DND-41 (cell line): Measurements from ENCODE around the gene SOAT1.
"Not testable (repeated sequence)": the region's sequence is repeated elsewhere in the genome, so short reads cannot be mapped to it uniquely, and the experiment has no call there.

Experiments
- ATAC-seq: fragments of 200-7000 bp; cut with Tn5 transposase; 3 replicates; pipeline ENCODE4 v1.9.1; 2021; ENCODE audit warnings: low read depth; ENCODE audit not compliant: insufficient read depth
- DNase-seq: peaks from one replicate; pipeline ENCODE4 v3.0.0-alpha.2; 2020
- H2AFZ ChIP-seq: 2 replicates; pipeline ENCODE4 v1.6.0; 2012; ENCODE audit warnings: low read depth, low read length
- H3K27ac ChIP-seq: 2 replicates; pipeline ENCODE4 v1.5.1; 2012; ENCODE audit warnings: low read length, inconsistent platforms
- H3K27me3 ChIP-seq: fragments of 200-600 bp; sonication (generic); 2 replicates; pipeline ENCODE4 v1.6.0; 2012; ENCODE audit warnings: low read length, mild to moderate bottlenecking, inconsistent platforms; ENCODE audit not compliant: insufficient read depth, poor library complexity
- H3K36me3 ChIP-seq: 2 replicates; pipeline ENCODE4 v1.5.1; 2012; ENCODE audit warnings: low read length, inconsistent platforms; ENCODE audit not compliant: insufficient read depth
- H3K4me1 ChIP-seq: 2 replicates; pipeline ENCODE4 v1.5.1; 2012; ENCODE audit warnings: mild to moderate bottlenecking, low read length; ENCODE audit not compliant: insufficient read depth
- H3K4me2 ChIP-seq: 2 replicates; pipeline ENCODE4 v1.6.0; 2012; ENCODE audit warnings: mild to moderate bottlenecking, moderate library complexity, low read length, inconsistent platforms; ENCODE audit not compliant: insufficient read depth
- H3K4me3 ChIP-seq, 2 experiments: fragments of 200-600 bp in 1 of 2; shearing (Covaris generic) in 1 of 2; 2 replicates each; pipeline ENCODE4 v1.5.1; 2012 to 2016; ENCODE audit warnings: inconsistent platforms in 2 of 2, low read length in 2 of 2, mild to moderate bottlenecking in 2 of 2, low read depth in 1 of 2, moderate library complexity in 1 of 2
- H3K79me2 ChIP-seq: 2 replicates; pipeline ENCODE4 v1.6.0; 2012; ENCODE audit warnings: low read length, inconsistent platforms; ENCODE audit not compliant: insufficient read depth
- H3K9ac ChIP-seq: 2 replicates; pipeline ENCODE4 v1.6.0; 2012; ENCODE audit warnings: low read depth, mild to moderate bottlenecking, inconsistent platforms, low read length, moderate library complexity
- H3K9me3 ChIP-seq: 2 replicates; pipeline ENCODE4 v1.5.1; 2012; ENCODE audit warnings: low read length, moderate library complexity, mild to moderate bottlenecking, inconsistent platforms; ENCODE audit not compliant: insufficient read depth, severe bottlenecking
- H4K20me1 ChIP-seq: 2 replicates; pipeline ENCODE4 v1.6.0; 2012; ENCODE audit warnings: low read length; ENCODE audit not compliant: insufficient read depth
- EZH2 ChIP-seq: IDR thresholded peaks from 3 replicates; pipeline ENCODE4 v1.6.1; 2012; ENCODE audit warnings: borderline replicate concordance, low read depth, mild to moderate bottlenecking, moderate library complexity, low read length, inconsistent platforms; ENCODE audit not compliant: severe bottlenecking
- TF ChIP-seq, protein P1 (sequence below): IDR thresholded peaks from 2 replicates; pipeline ENCODE4 v1.5.1; 2012; ENCODE audit warnings: borderline replicate concordance, low read length, moderate library complexity, mild to moderate bottlenecking; ENCODE audit not compliant: poor library complexity, severe bottlenecking; ENCODE audit errors: extremely low read depth

The SOAT1 gene

GRCh38 chr1:179393721-179394120 is 100.1 kb downstream of the SOAT1 start:
- Histone ChIP-seq H4K20me1 (no peaks in the 10 kb centered on the region), H3K9me3 (no peaks in the 10 kb centered on the region), H3K4me1 (no peaks in the 10 kb centered on the region), H3K4me3 (no peak overlapping the region), H3K36me3 (no peaks in the 10 kb centered on the region), H3K27ac (no peak overlapping the region), H2AFZ (no peak overlapping the region), H3K79me2 (no peaks in the 10 kb centered on the region), H3K4me2 (no peak overlapping the region), H3K9ac (no peak overlapping the region), H3K27me3 (no peaks in the 10 kb centered on the region)
- ATAC-seq = no peak
- DNase-seq = no peak
- TF ChIP-seq, protein P1, sequence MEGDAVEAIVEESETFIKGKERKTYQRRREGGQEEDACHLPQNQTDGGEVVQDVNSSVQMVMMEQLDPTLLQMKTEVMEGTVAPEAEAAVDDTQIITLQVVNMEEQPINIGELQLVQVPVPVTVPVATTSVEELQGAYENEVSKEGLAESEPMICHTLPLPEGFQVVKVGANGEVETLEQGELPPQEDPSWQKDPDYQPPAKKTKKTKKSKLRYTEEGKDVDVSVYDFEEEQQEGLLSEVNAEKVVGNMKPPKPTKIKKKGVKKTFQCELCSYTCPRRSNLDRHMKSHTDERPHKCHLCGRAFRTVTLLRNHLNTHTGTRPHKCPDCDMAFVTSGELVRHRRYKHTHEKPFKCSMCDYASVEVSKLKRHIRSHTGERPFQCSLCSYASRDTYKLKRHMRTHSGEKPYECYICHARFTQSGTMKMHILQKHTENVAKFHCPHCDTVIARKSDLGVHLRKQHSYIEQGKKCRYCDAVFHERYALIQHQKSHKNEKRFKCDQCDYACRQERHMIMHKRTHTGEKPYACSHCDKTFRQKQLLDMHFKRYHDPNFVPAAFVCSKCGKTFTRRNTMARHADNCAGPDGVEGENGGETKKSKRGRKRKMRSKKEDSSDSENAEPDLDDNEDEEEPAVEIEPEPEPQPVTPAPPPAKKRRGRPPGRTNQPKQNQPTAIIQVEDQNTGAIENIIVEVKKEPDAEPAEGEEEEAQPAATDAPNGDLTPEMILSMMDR = no peak
- TF ChIP-seq EZH2 = no peak

- H3K79me2 ChIP-seq, DNase-seq, H2AFZ ChIP-seq, H3K4me2 ChIP-seq, H3K36me3 ChIP-seq, H3K4me1 ChIP-seq, H3K27me3 ChIP-seq, H4K20me1 ChIP-seq, H3K27ac ChIP-seq, H3K4me3 ChIP-seq, H3K9me3 ChIP-seq, H3K9ac ChIP-seq, ATAC-seq: not testable (repeated sequence)
Observed at GRCh38 chr1:179399399-179399798, 105.8 kb downstream of the SOAT1 start.
